ENCODE measurements around the gene AJUBA. TPM values are rescaled to one million over a fixed set of nuclear protein-coding genes. Genes with fewer than 3 reads are reported as not detected.

The AJUBA gene
- polyA plus RNA-seq, 1 experiment = 94.7 TPM

DNA sequence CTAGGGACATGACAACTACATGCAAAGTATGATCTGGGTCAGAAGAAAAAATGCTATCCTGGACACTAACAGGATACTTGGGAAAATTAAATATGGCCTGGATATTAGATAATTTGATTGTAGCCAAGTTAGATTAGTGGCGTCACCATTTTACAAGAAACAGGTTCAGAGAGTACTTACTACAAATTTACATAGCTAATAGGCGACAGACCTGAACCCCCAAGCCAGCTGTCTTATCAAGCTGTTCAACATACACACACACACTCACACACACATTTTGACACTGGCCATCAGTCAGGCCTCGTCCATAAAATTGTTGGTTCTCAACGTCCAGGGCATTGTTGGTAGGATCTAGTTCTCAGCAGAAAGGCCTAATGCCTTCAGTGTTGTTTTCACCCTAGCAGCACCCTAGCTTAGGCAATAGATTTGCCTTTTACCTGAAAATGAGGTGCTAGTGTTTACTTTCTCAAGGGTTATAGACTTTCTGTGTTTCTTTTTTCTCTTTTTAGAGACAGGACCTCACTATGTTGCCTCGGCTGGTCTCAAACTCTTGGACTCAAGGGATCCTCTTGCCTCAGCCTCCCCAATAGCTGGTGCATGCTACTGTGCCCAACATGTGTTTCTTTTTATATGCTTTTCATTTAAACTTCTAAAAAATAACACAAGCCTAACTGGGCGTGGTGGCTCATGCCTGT, 30.9 kb upstream of the AJUBA start:
- TF ChIP-seq, protein P1, sequence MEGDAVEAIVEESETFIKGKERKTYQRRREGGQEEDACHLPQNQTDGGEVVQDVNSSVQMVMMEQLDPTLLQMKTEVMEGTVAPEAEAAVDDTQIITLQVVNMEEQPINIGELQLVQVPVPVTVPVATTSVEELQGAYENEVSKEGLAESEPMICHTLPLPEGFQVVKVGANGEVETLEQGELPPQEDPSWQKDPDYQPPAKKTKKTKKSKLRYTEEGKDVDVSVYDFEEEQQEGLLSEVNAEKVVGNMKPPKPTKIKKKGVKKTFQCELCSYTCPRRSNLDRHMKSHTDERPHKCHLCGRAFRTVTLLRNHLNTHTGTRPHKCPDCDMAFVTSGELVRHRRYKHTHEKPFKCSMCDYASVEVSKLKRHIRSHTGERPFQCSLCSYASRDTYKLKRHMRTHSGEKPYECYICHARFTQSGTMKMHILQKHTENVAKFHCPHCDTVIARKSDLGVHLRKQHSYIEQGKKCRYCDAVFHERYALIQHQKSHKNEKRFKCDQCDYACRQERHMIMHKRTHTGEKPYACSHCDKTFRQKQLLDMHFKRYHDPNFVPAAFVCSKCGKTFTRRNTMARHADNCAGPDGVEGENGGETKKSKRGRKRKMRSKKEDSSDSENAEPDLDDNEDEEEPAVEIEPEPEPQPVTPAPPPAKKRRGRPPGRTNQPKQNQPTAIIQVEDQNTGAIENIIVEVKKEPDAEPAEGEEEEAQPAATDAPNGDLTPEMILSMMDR (IDR thresholded peaks at IDR 0.05; ENCODE audit: insufficient read depth, low read depth, low read length) = no peak
- Histone ChIP-seq H3K27me3 (ENCODE audit: control insufficient read depth, insufficient read depth, low read length) (no peaks in the 10 kb centered on the region), H3K36me3 (ENCODE audit: control insufficient read depth, insufficient read depth, low read length) (no peaks in the 10 kb centered on the region), H3K4me3 (ENCODE audit: low read depth, low read length) (no peak overlapping the region)
- POLR2A ChIA-PET = no interaction called here
- CTCF ChIA-PET = interaction anchor here (0.9 to 4.0 kb wide), 3 partner anchors 15 to 55 kb away, joined by 3 to 15 read pairs (median 5); no protein-coding TSS in a partner anchor
- no peak for DNase-seq (ENCODE audit: low read depth)

DNA sequence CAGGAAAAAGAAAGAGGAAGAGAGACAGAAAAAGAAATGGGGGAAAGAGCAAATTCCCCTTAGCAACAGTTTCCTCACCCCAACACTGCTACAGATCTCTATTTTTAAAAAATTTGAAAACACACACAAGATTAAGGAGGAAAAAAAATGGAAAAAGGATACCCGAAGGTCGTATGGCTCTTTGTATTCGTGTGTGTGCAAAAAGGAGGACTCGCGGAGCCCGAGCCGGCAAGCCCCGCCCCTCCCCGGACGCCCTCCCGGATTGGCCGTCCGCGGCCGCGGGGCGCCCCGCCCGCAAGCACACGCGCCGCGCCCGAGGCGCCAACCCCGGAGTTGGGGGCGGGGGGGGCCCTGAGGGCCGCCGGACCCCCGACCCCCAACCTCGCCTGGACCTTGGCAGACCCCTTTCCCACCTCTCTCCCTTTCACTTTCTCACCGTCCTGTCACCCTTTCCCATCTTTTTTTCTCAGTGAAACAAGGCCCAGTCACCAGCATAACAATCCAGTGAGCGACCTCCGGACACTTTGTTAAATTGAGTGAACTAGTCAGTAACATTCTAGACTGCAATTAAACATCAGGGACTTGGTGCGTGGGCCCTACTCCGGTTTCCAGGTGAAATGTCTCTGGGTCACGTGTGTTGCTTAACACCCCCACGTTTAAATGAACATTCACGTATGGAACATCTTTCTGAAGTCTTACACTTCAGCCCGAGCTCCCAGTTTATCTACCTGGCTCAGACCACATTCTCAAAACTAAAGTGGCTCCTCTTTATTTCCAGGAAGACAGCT, 27.8 kb upstream of the AJUBA start, which contains the start of gene C14orf93:
Gene C14orf93 (minus strand): TSS at position 205 of the 788 bp plus-strand sequence. CDS start 11,120 bp downstream, outside the sequence.
- TF ChIP-seq, protein P1 (IDR thresholded peaks at IDR 0.05; ENCODE audit: insufficient read depth, low read depth, low read length) = no peak
- ChIA-PET CTCF (interaction anchor here (0.9 to 4.0 kb wide), 3 partner anchors 15 to 59 kb away, joined by 3 to 15 read pairs (median 7); no protein-coding TSS in a partner anchor), POLR2A (no interaction called here)
- no peak for DNase-seq (ENCODE audit: low read depth)
- Histone ChIP-seq H3K27me3 (ENCODE audit: control insufficient read depth, insufficient read depth, low read length) (no peaks in the 10 kb centered on the region), H3K4me3 (ENCODE audit: low read depth, low read length) (peak within 1 kb of the TSS; percentile 45), H3K36me3 (ENCODE audit: control insufficient read depth, insufficient read depth, low read length) (no peaks in the 10 kb centered on the region)

DNA sequence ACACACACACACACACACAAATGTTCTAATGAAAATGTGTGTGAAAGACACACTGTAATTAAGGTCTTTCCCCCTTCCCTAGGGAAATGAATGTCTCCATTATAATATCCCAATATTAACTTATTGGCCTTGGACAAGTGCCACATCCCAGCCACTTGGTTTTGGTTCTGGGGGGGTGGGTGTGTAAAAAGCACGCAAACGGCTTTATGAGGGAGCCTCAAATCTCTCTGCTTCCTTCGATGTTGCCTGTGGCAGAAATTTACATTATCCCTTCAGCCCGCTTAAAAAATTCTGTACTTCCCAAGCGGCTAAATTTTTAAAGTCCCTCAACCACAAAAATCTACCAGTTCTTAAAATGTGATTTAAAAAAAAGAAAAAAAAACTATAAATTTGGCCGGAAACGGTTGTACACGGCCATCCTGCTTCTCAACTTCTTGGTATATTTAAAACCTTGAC, 27.2 kb upstream of the AJUBA start:
- ChIA-PET CTCF (interaction anchor here (2.4 to 4.1 kb wide), 3 partner anchors 15 to 49 kb away, joined by 7 to 59 read pairs (median 32); partner anchors contain the start of gene CDH24), POLR2A (no interaction called here)
- H3K36me3 ChIP-seq (ENCODE audit: control insufficient read depth, insufficient read depth, low read length) = no peaks in the 10 kb centered on the region
- H3K27me3 ChIP-seq (ENCODE audit: control insufficient read depth, insufficient read depth, low read length) = no peaks in the 10 kb centered on the region
- no peak for DNase-seq (ENCODE audit: low read depth)
- peak overlapping the region; percentile 45 for H3K4me3 ChIP-seq (ENCODE audit: low read depth, low read length)
- TF ChIP-seq, protein P1 (IDR thresholded peaks at IDR 0.05; ENCODE audit: insufficient read depth, low read depth, low read length) = no peak

DNA sequence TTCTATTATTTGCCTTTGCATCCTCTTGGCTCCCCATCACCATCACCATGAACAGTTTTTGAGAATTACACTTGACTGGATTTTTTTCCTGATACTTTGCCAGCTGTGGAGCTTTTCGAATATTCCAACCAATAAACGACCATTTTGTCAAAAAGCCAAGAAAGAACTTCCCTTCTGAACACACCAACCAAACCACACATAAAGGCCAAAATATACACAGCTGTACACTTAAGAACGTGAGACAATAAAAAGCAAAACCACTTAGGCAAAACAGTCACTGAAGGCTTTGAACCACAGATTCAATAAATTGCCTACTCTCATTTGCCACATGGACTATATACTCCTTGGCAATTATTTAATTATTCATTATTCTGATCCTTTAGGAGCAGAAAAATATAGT, 26.5 kb upstream of the AJUBA start:
- no peak for DNase-seq (ENCODE audit: low read depth)
- ChIA-PET CTCF (interaction anchor here (0.6 to 4.1 kb wide), 5 partner anchors 15 to 100 kb away, joined by 3 to 59 read pairs (median 17); partner anchors contain the start of gene CDH24), POLR2A (no interaction called here)
- H3K4me3 ChIP-seq (ENCODE audit: low read depth, low read length) = no peak overlapping the region
- TF ChIP-seq, protein P1 (IDR thresholded peaks at IDR 0.05; ENCODE audit: insufficient read depth, low read depth, low read length) = no peak
- no peaks in the 10 kb centered on the region for H3K27me3 ChIP-seq (ENCODE audit: control insufficient read depth, insufficient read depth, low read length)
- H3K36me3 ChIP-seq (ENCODE audit: control insufficient read depth, insufficient read depth, low read length) = no peaks in the 10 kb centered on the region

Measured in BJ (cell line).